ENCODE measurements around the gene ROR1.
A peak's percentile ranks its signal among the peaks of the same experiment; 100 is the strongest.

ROR1 gene

GRCh38 chr1:64049900-64050540 lies 276.2 kb downstream of the ROR1 start:
- Histone ChIP-seq H2BK5ac (ENCODE audit: low read depth, low read length, poor library complexity, severe bottlenecking) (no peak overlapping the region), H3K9ac (ENCODE audit: low read length) (no peak overlapping the region), H3K79me1 (replicated peaks; ENCODE audit: low read length, poor library complexity, severe bottlenecking) (peaks cover 5% of the 10 kb centered on the region), H3K4me3 (ENCODE audit: insufficient read depth in 1 of 2, low read depth in 1 of 2, low read length in 2 of 2) (no peak overlapping the region), H2AFZ (ENCODE audit: low read depth, low read length) (no peak overlapping the region), H4K8ac (ENCODE audit: low read length) (peak overlapping the region; percentile 49), H3K27me3 (ENCODE audit: control insufficient read depth in 1 of 2, insufficient read depth in 1 of 2, low read length in 2 of 2) (no peaks in the 10 kb centered on the region), H3K23ac (ENCODE audit: low read length in 2 of 2) (no peak overlapping the region), H2BK12ac (ENCODE audit: low read length in 2 of 2) (no peak overlapping the region), H3K36me3 (ENCODE audit: control insufficient read depth in 1 of 2, insufficient read depth in 2 of 2, low read depth in 1 of 2, low read length in 2 of 2) (peaks cover 6 to 7% of the 10 kb centered on the region in 2 experiments), H2BK120ac (ENCODE audit: low read depth, low read length) (no peak overlapping the region), H3K18ac (ENCODE audit: low read depth in 1 of 2, low read length in 2 of 2) (no peak overlapping the region), H4K91ac (ENCODE audit: low read length) (peak overlapping the region; percentile 64), H3K4ac (ENCODE audit: low read depth in 1 of 2, low read length in 2 of 2) (no peak overlapping the region), H2AK5ac (ENCODE audit: low read length, severe bottlenecking) (no peak overlapping the region), H2BK15ac (ENCODE audit: low read depth, poor library complexity, severe bottlenecking) (no peak overlapping the region), H3K14ac (ENCODE audit: low read length in 2 of 2) (no peak overlapping the region), H3K9me3 (ENCODE audit: control insufficient read depth, low read length) (no peaks in the 10 kb centered on the region), H3K27ac (ENCODE audit: low read length, poor library complexity, severe bottlenecking) (no peak overlapping the region), H3K4me1 (ENCODE audit: control insufficient read depth, insufficient read depth, low read depth, low read length) (no peaks in the 10 kb centered on the region), H3K4me2 (ENCODE audit: low read length, poor library complexity, severe bottlenecking) (no peak overlapping the region)
- whole genome bisulfite sequencing: 97% methylated on average over 7 of the region's 9 CpGs
- DNase-seq: no peak

DNA sequence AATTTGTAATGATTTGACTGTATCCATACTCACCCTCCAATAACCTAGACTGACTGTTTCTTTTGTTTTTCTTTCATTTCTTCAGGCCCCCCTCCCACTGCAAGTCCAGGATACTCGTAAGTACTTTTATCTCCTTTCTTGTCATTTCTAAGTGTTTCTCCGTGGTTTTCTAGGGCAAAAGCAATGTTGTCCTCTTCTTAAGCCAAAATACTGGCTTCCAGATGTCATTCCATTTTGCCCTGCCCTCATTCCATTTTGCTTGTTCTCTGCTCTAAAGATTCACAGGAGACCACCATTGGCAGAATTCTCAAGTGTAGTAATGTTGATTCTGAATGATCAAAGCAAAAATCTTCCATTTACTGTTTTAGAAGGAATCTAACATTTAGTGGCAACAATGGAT lies 276.8 kb downstream of the ROR1 start:
- Histone ChIP-seq H2AK5ac (ENCODE audit: low read length, severe bottlenecking) (no peak overlapping the region), H3K27me3 (ENCODE audit: control insufficient read depth in 1 of 2, insufficient read depth in 1 of 2, low read length in 2 of 2) (no peaks in the 10 kb centered on the region)
- WGBS: 34% methylated on average over 2 of the region's 2 CpGs

DNA sequence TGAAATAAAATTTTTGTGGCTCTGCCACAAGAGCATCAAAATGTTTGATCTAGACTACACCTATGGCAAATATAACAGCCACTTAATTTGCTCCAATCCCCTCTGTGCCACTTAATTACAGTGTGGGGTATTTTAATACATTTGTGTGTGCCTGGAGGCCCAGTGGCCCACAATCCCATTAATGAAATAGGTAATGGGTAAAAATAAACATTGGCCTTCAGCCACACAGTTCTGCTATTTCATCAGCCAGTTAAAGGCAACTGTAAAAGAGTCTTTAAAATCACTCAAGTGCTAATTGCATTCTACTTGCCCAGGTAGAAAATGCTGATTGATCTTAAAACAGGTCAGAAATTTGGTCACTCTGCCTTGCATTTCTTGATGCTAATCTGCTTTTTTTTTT lies 278.0 kb downstream of the ROR1 start:
- Histone ChIP-seq H3K79me1 (replicated peaks; ENCODE audit: low read length, poor library complexity, severe bottlenecking) (peaks cover 3% of the 10 kb centered on the region), H2BK5ac (ENCODE audit: low read depth, low read length, poor library complexity, severe bottlenecking) (no peak overlapping the region), H2BK120ac (ENCODE audit: low read depth, low read length) (no peak overlapping the region), H3K27me3 (ENCODE audit: control insufficient read depth in 1 of 2, insufficient read depth in 1 of 2, low read length in 2 of 2) (no peaks in the 10 kb centered on the region), H2AK5ac (ENCODE audit: low read length, severe bottlenecking) (no peak overlapping the region), H3K4me1 (ENCODE audit: control insufficient read depth, insufficient read depth, low read depth, low read length) (no peaks in the 10 kb centered on the region), H3K9ac (ENCODE audit: low read length) (no peak overlapping the region), H2BK15ac (ENCODE audit: low read depth, poor library complexity, severe bottlenecking) (no peak overlapping the region), H3K9me3 (ENCODE audit: control insufficient read depth, low read length) (no peaks in the 10 kb centered on the region), H3K14ac (ENCODE audit: low read length in 2 of 2) (no peak overlapping the region), H2AFZ (ENCODE audit: low read depth, low read length) (no peak overlapping the region), H4K8ac (ENCODE audit: low read length) (no peak overlapping the region), H3K36me3 (ENCODE audit: control insufficient read depth in 1 of 2, insufficient read depth in 2 of 2, low read depth in 1 of 2, low read length in 2 of 2) (peaks cover 7 to 8% of the 10 kb centered on the region in 2 experiments), H2BK12ac (ENCODE audit: low read length in 2 of 2) (no peak overlapping the region), H4K91ac (ENCODE audit: low read length) (no peak overlapping the region), H3K18ac (ENCODE audit: low read depth in 1 of 2, low read length in 2 of 2) (no peak overlapping the region), H3K4me2 (ENCODE audit: low read length, poor library complexity, severe bottlenecking) (no peak overlapping the region), H3K23ac (ENCODE audit: low read length in 2 of 2) (no peak overlapping the region), H3K4me3 (ENCODE audit: insufficient read depth in 1 of 2, low read depth in 1 of 2, low read length in 2 of 2) (no peak overlapping the region), H3K4ac (ENCODE audit: low read depth in 1 of 2, low read length in 2 of 2) (no peak overlapping the region), H3K27ac (ENCODE audit: low read length, poor library complexity, severe bottlenecking) (no peak overlapping the region)
- no peak for DNase-seq

More for the DNA sequence above, 276.8 kb downstream of the ROR1 start:
- Histone ChIP-seq H2BK120ac (ENCODE audit: low read depth, low read length) (no peak overlapping the region), H3K9me3 (ENCODE audit: control insufficient read depth, low read length) (no peaks in the 10 kb centered on the region), H3K4me3 (ENCODE audit: insufficient read depth in 1 of 2, low read depth in 1 of 2, low read length in 2 of 2) (no peak overlapping the region), H3K4ac (ENCODE audit: low read depth in 1 of 2, low read length in 2 of 2) (no peak overlapping the region), H2BK5ac (ENCODE audit: low read depth, low read length, poor library complexity, severe bottlenecking) (no peak overlapping the region), H3K9ac (ENCODE audit: low read length) (peak overlapping the region; percentile 24), H3K36me3 (ENCODE audit: control insufficient read depth in 1 of 2, insufficient read depth in 2 of 2, low read depth in 1 of 2, low read length in 2 of 2) (peaks cover 7 to 8% of the 10 kb centered on the region in 2 experiments), H3K18ac (ENCODE audit: low read depth in 1 of 2, low read length in 2 of 2) (no peak overlapping the region), H2AFZ (ENCODE audit: low read depth, low read length) (no peak overlapping the region), H3K79me1 (replicated peaks; ENCODE audit: low read length, poor library complexity, severe bottlenecking) (peaks cover 5% of the 10 kb centered on the region), H2BK15ac (ENCODE audit: low read depth, poor library complexity, severe bottlenecking) (no peak overlapping the region), H3K23ac (ENCODE audit: low read length in 2 of 2) (no peak overlapping the region), H3K4me2 (ENCODE audit: low read length, poor library complexity, severe bottlenecking) (no peak overlapping the region), H3K4me1 (ENCODE audit: control insufficient read depth, insufficient read depth, low read depth, low read length) (no peaks in the 10 kb centered on the region), H2BK12ac (ENCODE audit: low read length in 2 of 2) (no peak overlapping the region), H4K91ac (ENCODE audit: low read length) (no peak overlapping the region), H4K8ac (ENCODE audit: low read length) (no peak overlapping the region), H3K27ac (ENCODE audit: low read length, poor library complexity, severe bottlenecking) (no peak overlapping the region), H3K14ac (ENCODE audit: low read length in 2 of 2) (no peak overlapping the region)
- no peak for DNase-seq

- Histone ChIP-seq H3K23ac (ENCODE audit: low read length in 2 of 2) (no peak overlapping the region), H2BK12ac (ENCODE audit: low read length in 2 of 2) (no peak overlapping the region), H3K4me3 (ENCODE audit: insufficient read depth in 1 of 2, low read depth in 1 of 2, low read length in 2 of 2) (no peak overlapping the region), H2BK15ac (ENCODE audit: low read depth, poor library complexity, severe bottlenecking) (no peak overlapping the region), H3K14ac (ENCODE audit: low read length in 2 of 2) (no peak overlapping the region), H3K4me2 (ENCODE audit: low read length, poor library complexity, severe bottlenecking) (no peak overlapping the region), H3K27ac (ENCODE audit: low read length, poor library complexity, severe bottlenecking) (no peak overlapping the region), H3K18ac (ENCODE audit: low read depth in 1 of 2, low read length in 2 of 2) (no peak overlapping the region), H3K4ac (ENCODE audit: low read depth in 1 of 2, low read length in 2 of 2) (no peak overlapping the region), H2BK5ac (ENCODE audit: low read depth, low read length, poor library complexity, severe bottlenecking) (no peak overlapping the region), H4K8ac (ENCODE audit: low read length) (no peak overlapping the region), H3K9ac (ENCODE audit: low read length) (no peak overlapping the region), H2AK5ac (ENCODE audit: low read length, severe bottlenecking) (no peak overlapping the region), H2AFZ (ENCODE audit: low read depth, low read length) (no peak overlapping the region), H2BK120ac (ENCODE audit: low read depth, low read length) (no peak overlapping the region), H3K27me3 (ENCODE audit: control insufficient read depth in 1 of 2, insufficient read depth in 1 of 2, low read length in 2 of 2) (no peaks in the 10 kb centered on the region), H3K36me3 (ENCODE audit: control insufficient read depth in 1 of 2, insufficient read depth in 2 of 2, low read depth in 1 of 2, low read length in 2 of 2) (peaks cover 7 to 8% of the 10 kb centered on the region in 2 experiments), H3K9me3 (ENCODE audit: control insufficient read depth, low read length) (peaks cover 4% of the 10 kb centered on the region), H4K91ac (ENCODE audit: low read length) (peak overlapping the region; percentile 50), H3K4me1 (ENCODE audit: control insufficient read depth, insufficient read depth, low read depth, low read length) (no peaks in the 10 kb centered on the region), H3K79me1 (replicated peaks; ENCODE audit: low read length, poor library complexity, severe bottlenecking) (peaks cover 3% of the 10 kb centered on the region)
- no CpG with 5 or more reads among the region's 1 CpG for WGBS
- DNase-seq: no peak
Measured at GRCh38 chr1:64052777-64053176, 279.0 kb downstream of the ROR1 start.
